ENCODE data around the gene TTLL11.

GRCh38 chr9:122126331-122127261 is 33.5 kb upstream of the TTLL11 start:
- TF ChIP-seq, protein P1, sequence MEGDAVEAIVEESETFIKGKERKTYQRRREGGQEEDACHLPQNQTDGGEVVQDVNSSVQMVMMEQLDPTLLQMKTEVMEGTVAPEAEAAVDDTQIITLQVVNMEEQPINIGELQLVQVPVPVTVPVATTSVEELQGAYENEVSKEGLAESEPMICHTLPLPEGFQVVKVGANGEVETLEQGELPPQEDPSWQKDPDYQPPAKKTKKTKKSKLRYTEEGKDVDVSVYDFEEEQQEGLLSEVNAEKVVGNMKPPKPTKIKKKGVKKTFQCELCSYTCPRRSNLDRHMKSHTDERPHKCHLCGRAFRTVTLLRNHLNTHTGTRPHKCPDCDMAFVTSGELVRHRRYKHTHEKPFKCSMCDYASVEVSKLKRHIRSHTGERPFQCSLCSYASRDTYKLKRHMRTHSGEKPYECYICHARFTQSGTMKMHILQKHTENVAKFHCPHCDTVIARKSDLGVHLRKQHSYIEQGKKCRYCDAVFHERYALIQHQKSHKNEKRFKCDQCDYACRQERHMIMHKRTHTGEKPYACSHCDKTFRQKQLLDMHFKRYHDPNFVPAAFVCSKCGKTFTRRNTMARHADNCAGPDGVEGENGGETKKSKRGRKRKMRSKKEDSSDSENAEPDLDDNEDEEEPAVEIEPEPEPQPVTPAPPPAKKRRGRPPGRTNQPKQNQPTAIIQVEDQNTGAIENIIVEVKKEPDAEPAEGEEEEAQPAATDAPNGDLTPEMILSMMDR (IDR thresholded peaks at IDR 0.05) = no peak
- TF ChIP-seq POLR2A (IDR thresholded peaks at IDR 0.05) = no peak

All from upper lobe of left lung (tissue), 4 donors.